HG03469 (cell line): Measurements from ENCODE around the gene CEP112.
"Not testable (repeated sequence)": the region's sequence is repeated elsewhere in the genome, so short reads cannot be mapped to it uniquely, and the experiment has no call there.

ENCODE experiments used
- ATAC-seq: cut with Tn5 transposase; IDR thresholded peaks from one replicate; pipeline ENCODE4 v1.9.1; 2021; ENCODE audit warnings: mild to moderate bottlenecking, moderate library complexity, moderate number of reproducible peaks; ENCODE audit not compliant: unreplicated experiment

Gene CEP112

GRCh38 chr17:65698381-65699061, 493.4 kb downstream of the CEP112 start:
- ATAC-seq, result no peak

- no peak for ATAC-seq
Measured at GRCh38 chr17:65697661-65698060, 494.3 kb downstream of the CEP112 start.

- ATAC-seq, result no peak
Measured at GRCh38 chr17:65696739-65697394, 495.1 kb downstream of the CEP112 start.

- ATAC-seq, result no peak
Measured at GRCh38 chr17:65694601-65695000, 497.3 kb downstream of the CEP112 start.

GRCh38 chr17:65690626-65691310, 501.2 kb downstream of the CEP112 start:
- no peak for ATAC-seq

GRCh38 chr17:65688307-65688706, 503.6 kb downstream of the CEP112 start:
- no peak for ATAC-seq

- ATAC-seq, result no peak
Measured at GRCh38 chr17:65685110-65685509, 506.8 kb downstream of the CEP112 start.

GRCh38 chr17:65684631-65685030, 507.3 kb downstream of the CEP112 start:
- no peak for ATAC-seq

GRCh38 chr17:65683428-65683827, 508.5 kb downstream of the CEP112 start:
- ATAC-seq, result no peak

GRCh38 chr17:65681763-65682162, 510.2 kb downstream of the CEP112 start:
- ATAC-seq, result not testable (repeated sequence)

- ATAC-seq, result no peak
Measured at GRCh38 chr17:65679165-65679845, 512.6 kb downstream of the CEP112 start.

- no peak for ATAC-seq
Measured at GRCh38 chr17:65678546-65678945, 513.4 kb downstream of the CEP112 start.

GRCh38 chr17:65677932-65678331, 514.0 kb downstream of the CEP112 start:
- no peak for ATAC-seq

- ATAC-seq, result no peak
Measured at GRCh38 chr17:65674246-65675045, 517.5 kb downstream of the CEP112 start.

GRCh38 chr17:65670667-65671371, 521.1 kb downstream of the CEP112 start:
- no peak for ATAC-seq

- ATAC-seq, result no peak
Measured at GRCh38 chr17:65668211-65668610, 523.7 kb downstream of the CEP112 start.

- no peak for ATAC-seq
Measured at GRCh38 chr17:65667656-65668055, 524.3 kb downstream of the CEP112 start.

- ATAC-seq, result no peak
Measured at GRCh38 chr17:65666876-65667321, 525.0 kb downstream of the CEP112 start.

GRCh38 chr17:65665966-65666365, 526.0 kb downstream of the CEP112 start:
- ATAC-seq, result no peak

- ATAC-seq, result no peak
Measured at GRCh38 chr17:65664696-65665095, 527.2 kb downstream of the CEP112 start.
